Stimulated activated CD4-positive, alpha-beta T cell treated with anti-CD3 and anti-CD28 coated beads, Interleukin-1b, Interleukin-23, amount 100 ng/mL, for 48 hours (primary cell): ENCODE measurements around the gene SLC6A11.

Source experiments
- DNase-seq: peaks from one replicate; pipeline ENCODE4 v3.0.0-alpha.2; 2020

SLC6A11 gene

DNA sequence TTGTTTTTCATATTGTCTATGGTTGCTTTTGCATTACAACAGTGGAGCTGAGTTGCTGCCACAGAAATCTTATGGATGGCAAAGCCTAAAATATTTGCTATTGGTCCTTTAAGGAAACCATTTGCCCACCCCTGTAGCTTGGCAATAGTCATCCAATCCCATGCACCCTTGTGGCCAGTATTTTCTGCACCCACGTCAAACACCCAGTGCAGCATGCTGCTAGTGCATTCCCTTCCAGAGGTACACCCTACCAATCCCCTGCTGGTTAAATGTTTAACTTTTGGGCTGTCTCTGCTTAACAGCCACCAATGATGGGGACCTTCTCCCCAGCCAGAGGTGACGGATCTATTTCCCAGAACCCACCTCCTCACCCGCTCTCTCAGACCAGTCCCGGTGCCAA, 23.8 kb upstream of the SLC6A11 start:
- no peak for DNase-seq

DNA sequence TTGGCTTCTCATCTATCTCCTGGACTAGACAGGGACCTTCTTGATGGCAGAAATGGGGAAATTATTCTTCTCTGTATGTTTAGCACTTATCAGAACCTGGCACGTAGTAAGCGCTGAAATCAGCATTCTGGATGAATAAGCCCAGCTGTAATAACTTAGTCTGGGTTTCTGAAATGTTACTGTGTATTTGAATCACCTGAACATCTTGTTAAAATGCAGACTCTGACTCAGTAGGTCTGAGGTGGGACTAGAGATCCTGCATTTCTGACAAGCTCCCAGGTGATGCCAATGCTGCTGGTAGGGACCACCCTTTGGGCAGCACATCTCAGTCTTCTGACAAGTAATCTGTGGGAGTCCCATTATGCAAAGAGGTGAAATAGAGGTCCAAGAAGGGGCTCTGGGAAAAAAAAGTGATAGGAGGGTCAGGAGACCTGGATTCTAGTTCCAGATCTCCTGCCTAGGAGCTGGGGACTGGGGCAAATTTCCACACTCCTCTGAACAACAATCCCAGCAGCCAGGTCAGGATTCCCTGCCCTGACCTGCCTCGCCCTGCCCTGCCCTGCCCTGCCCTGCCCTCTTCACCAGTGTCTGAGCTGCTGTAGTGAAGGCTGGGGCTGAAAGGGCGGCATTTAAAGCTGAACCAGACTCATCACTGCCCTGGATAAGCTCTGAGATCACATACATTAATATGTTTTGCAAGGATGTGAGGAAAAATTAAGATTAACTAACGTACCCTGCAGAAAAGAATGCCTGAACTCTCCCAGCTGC, 17.2 kb upstream of the SLC6A11 start:
- DNase-seq: no peak

DNA sequence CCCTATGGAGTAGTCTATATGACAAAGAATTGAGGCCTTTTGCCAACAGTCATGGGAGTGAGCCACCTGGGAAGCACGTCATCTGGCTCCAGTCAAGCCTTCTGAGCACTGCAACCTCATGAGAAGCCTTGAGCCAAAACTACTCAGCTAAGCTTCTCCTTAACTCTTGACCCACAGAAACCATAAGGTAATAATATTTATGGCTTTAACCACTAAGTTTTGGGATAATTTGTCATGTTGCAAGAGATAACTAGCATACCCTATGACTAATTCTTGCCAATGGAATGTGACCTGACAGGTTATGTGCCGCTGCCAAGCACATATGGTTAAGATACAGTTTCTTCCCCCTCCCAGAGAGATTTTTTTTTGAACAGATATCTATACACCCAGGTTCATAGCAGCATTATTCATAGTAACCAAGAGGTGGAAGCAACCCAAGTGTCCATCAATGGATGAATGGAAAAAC, 11.8 kb upstream of the SLC6A11 start:
- DNase-seq: no peak

DNA sequence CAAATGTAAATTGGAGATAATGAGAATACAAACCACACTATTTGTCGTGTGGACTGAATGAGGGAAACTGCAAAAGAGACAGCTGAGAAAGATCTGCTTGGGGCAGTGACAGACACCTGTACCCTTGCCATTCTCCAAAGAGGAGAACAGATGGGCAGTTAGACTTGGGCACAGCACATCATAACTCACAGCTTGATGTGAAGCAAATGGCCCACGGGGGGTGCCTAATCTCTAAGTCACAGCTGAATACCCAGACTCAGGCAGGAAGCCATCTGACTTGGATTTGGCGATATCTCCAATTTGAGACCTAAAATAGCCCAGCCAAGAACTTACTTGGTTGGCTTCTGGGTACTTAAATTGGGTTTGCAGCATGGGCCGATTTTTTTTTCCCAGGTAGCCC, 10.0 kb upstream of the SLC6A11 start:
- no peak for DNase-seq

DNA sequence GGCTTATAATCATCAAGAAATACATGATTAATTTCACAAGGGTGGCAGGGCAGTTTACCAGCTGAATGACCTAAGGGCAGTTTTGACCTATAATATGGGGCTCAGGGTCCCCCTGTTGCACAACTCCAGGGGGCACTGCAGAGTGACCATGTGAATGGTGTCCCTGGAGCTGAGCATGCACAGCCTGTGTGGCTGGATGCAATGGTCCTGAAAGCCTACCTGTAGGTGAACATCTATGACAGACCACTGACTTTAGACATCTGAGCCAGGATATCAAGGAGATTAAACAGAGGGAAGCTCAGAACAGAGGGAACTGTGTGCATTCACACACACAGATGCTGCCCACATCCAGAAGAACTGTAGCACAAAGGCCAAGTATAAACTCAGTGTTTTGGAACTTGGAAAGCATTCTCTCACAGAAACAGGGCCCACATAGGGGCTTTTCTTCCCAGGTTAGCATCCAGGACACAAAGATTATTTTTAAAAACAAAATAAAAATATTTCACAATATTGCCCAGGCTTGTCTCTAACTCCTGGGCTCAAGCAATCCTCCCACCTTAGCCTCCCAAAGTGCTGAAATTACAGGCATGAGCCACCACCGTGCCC, 7.8 kb upstream of the SLC6A11 start:
- no peak for DNase-seq

DNA sequence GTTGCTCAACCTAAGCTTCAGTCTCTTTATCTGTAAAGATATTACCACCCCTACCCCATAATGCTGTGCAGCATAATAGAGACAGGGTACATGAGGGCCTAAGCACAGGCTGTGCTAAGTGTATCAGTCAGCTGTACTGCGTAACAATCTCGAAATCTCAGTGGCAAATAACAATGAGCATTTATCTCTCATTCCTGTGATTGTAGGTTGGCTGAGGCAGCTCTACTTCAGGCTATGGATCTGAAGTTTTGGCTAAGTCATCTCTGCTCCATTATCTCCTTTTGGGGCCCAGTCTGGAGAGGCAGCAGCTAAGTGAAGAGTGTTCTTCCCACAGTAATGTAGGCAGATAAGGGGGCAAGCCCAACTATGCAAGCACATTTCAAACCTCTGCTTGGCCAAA, 7.1 kb upstream of the SLC6A11 start:
- no peak for DNase-seq

DNA sequence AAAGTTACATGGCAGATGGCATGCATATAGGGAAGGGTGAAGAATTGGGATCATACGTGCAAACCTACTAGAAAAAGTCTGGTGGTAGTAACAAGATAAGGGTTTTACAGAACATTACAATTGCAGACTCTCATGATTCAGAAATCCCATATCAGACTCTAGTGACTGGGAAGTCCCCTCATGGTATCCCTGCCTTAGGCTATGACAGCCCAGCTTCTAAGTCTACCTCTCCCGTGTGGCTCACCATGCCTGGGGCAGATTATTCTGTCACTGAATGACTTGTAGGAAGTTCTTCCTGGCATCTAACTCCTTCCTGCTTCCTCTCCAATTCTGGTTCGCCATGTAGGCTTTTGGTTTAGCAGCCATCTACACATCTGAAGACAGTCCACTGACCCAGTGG, 5.7 kb upstream of the SLC6A11 start:
- DNase-seq: no peak

DNA sequence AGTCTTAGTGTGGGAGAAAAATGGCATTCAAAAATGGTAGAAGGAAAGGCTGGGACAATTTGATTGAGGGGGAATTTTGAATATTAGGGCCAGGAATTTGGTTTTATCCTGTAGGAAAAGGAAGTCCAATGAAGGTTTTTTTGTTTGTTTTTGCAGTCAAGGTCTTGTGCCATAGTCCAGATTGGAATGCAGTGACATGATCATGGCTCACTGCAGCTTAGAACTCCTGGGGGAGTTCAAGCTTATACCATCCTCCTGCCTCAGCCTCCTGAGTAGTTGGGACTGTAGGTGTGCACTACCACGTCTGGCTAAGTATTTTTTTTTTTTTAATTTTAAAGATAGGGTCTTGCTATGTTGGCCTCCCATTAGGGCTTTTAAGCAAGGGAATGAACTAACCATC, 2.6 kb upstream of the SLC6A11 start:
- DNase-seq: no peak

DNA sequence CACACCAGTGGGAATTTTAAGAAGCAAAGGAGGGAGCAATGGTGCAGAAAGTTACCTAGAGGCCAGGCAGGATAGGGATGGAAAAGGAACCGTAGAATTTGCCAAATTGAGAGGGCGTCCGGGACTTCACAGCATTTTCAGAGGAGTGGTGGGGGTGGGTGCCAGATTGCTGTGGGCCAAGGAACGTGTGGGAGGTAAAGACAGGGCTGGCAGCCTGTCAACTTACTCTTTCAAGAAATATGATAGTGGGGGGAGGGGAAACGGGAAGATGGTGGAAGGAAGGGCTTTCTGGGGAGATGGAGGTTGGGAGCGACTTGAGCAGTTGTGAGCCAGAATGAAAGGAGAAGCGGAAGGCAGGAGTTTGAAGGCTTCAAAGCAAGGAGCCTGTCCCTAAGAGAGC, 1.4 kb upstream of the SLC6A11 start:
- no peak for DNase-seq

DNA sequence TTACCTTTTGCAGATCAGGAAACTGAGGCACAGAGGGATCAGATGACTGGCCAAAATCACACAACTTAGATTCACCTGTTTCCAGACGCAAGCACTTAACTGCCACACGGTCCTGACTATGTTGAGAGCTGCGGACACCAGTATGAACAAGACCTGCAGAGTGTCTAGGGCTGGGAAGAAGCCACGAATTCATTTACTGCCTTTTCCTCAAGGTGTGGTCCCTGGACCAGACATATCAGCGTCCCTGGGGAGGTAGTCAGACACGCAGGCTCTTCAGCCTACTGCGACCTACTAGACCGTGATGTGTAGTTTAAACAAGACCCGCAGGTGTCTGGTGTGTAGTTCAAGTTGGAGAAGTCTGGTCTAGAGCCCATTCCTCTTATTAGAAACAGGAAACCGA, 541 bp upstream of the SLC6A11 start:
- DNase-seq: no peak

DNA sequence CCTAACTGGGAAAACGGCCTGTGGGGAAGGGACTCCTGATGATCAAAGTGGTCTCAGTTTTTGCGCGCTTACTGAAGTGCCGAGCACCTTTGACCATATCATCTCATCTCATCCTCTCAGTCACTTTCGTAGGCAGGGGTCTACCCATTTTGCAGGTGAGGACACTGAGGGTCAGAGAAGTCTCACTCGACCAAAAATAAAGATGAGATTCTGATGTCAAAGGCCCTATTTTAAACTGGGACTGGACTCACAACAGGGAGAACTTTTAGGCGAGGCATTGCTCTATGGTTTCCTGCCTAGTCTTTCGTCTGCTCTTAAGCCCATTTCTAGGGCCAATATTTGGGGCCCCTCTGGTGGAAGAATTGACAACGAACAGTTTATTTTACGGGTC, 830 bp downstream of the SLC6A11 start:
- DNase-seq: no peak

DNA sequence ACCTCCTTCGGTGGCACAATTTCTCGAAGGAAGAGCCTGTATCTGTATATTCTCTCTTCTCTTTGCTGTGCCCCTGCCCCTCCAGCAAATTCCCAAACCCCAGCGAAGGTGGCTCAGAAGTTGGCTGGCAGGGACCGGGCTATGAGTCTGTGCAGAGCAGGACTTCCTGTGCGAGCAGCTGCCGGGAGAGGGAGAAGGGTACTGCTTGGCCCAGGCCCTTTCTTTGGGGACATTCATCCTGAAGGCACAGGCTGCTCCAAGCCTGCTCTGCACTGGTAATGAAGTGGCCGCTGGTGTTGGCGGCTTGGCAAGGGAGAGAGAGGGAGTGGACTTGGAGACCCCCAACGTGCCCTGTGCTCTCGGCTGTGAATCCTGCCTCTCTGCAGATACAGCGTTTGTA, 1.5 kb downstream of the SLC6A11 start:
- no peak for DNase-seq

DNA sequence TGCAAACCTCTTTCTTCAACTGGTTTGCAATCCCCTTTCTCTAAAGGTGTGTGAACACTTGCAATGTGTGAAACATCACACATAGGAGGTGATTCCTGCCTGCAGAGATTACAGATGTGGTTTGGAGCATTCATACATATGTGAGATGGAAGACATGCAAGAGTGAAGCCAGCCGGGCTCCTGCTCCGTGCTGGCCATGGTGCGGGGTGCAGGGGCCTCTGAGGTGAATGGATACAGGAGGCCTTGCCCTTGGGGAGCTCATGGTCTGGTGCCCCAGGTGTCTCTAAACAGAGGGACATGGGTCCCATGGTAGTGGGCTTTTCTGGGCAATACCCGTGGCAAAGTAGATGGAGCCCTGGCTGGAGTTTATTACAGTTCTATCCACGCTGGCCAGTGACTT, 6.0 kb downstream of the SLC6A11 start:
- no peak for DNase-seq

DNA sequence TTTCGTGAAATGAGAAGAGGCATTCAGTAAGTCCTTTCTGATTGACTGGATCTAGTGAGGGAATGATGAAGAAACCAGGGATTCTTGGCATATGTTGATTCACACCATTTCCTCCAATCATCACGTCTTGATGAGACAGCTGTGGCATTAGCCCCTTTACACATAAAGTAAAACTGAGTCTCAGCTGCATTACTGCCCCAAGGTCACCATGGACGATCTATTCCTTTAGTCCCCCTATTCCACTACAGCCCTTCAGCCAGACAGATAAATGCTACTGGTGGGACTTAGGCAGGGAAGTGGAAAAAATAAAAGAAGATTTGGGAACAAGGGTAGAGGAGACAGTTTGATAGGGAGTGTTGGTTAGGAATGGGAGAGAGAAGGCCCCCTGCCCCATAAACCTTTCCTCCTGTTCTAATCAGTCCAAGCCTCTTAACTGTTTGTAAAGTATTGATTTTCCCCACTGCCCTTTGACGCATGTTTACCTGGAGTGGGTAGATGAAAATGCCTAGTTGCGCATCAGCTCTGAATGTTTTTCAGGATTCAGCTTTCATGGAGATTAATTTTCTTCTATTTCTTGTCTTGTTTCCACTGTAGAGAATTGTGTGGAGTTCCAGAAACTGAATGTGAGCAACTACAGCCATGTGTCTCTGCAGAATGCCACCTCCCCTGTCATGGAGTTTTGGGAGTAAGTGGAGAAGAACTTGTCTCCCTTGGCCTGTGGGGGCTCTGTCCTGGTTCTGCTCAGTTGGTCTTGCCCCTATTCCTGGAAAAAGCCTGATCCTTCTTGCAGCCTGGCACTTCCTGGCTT, 6.9 kb downstream of the SLC6A11 start:
- no peak for DNase-seq

DNA sequence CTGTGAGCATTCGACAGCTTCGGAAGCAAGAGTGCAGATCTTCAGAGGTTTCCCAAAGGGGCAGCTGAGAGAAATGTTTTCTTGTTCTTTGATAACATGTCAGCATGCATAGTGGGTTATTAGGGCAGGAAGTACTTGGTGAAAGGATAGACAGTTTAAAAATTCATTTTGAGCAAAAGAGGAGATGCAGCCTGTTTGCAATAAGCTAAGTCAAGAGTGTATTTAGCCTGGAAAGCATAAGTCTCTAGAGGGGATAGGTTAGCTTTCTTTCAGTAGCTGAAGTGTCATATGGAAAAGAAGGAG, 7.4 kb downstream of the SLC6A11 start:
- no peak for DNase-seq

DNA sequence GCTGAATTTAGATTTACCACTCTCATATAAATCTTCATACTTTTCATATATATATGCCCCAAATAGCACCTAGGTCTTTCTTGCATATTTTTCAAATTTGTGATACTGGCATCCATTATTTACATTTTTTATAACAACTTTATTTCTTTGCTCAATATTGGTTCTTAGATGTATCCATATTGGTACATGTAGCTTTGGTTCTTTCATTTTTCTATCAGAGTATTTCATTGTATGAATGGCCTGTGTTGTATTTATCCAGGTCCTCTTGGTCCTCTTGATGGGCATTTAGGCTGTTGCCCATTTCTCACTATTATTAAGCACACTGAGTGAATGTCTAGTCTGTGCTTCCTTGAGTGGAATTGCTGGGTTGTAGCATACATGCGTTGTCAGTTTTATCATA, 8.4 kb downstream of the SLC6A11 start:
- DNase-seq: no peak

DNA sequence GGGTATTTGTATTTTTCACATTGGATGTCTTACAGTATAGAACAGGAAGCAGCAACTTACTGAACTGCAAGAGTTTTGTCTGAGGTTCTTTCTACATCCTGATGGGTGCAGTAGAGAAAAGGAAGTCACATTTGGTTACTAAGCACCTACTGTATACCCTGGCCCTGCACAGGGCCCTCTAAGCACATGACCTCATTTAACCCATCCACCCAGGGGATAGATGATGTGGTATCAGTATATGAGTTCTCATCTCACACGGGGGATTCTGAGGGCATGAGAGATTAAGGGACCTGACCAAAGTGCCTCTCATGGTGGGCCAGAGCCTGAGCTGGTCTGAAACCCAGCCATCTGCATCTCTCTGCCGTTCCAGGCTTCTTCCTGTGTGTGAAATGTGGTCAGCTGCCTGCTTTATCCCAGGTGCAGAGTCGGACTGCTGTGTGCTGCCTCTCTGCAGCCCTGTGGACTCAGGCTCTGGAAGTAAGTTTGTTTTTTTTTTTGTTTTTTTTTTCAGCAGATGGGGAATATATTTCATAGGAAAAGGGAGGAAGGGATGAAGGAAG, 17.9 kb downstream of the SLC6A11 start:
- no peak for DNase-seq

DNA sequence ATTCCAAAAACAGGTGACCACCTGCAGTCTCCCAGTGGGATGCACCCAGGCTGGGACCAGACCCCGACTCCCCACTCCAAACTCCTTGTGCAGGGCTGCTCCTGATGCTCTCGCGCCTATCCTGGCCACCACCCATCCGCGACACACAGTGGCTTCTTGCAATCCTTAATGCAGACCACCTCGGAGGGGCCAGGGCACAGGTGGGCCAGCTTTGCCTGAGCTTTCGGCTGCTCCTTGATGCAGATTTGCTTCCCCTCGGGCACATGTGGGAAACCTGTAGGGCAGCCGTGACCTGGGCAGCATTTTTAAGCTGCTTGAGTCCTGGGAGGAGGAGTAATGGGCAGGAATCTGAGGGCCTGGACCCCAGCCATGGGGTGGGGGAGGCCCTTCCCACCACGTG, 18.9 kb downstream of the SLC6A11 start:
- no peak for DNase-seq

DNA sequence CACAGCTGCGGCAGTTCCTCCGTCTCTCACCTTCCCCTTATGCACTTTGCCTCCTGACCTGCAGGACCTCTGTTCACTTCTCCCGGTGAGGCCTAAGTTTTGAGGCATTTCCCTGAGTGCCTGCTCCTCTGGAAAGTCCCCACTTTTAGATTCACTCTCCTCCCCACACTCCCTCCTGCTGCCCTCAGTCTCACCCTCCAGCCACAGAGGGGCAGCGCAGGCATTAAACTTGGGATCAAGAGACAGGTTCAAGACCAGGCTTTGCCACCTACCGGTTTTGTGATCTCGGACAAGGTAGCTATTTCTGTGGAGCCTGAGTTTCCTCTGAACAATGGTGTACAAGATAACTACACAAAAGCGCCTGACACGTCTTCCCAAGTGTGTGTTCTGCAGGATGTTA, 19.4 kb downstream of the SLC6A11 start:
- no peak for DNase-seq

DNA sequence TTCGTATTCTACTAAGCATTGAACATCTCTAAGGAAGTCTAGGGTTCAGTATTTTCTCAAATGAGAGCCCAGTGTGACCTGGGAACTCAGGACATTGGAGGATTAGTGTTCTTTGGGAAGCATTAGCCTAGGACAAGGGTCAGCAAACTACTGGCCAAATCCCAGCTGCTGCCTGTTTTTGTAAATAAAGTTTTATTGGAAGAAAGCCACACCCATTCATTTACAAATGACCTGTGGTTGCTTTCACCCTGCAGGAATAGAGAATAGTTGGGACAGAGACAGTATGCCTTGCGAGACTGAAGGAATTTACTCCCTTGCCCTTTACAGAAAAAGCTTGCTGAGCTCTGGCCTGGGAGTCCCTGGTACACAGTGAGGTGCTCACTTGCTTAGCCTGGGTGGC, 20.6 kb downstream of the SLC6A11 start:
- DNase-seq: no peak

DNA sequence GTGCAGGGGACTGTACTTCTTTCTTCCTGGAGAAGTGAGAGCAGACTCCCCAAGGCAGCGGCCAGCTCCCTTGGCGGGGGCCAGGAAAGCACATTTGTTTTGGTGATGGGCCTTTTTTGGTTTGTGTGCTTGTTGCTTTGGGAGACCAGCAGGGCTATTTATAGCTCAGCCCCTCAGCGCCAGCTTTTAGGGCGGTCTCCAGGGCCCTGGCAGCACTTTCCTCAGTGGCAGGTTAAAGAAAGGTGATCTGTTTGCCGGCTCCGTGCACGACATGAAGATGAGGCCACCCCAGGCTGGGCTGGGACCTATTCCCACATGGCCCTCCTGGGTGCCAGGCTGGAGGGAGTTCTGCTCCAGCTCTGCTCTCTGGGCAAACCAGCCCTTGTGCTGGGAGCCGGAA, 21.8 kb downstream of the SLC6A11 start:
- no peak for DNase-seq

DNA sequence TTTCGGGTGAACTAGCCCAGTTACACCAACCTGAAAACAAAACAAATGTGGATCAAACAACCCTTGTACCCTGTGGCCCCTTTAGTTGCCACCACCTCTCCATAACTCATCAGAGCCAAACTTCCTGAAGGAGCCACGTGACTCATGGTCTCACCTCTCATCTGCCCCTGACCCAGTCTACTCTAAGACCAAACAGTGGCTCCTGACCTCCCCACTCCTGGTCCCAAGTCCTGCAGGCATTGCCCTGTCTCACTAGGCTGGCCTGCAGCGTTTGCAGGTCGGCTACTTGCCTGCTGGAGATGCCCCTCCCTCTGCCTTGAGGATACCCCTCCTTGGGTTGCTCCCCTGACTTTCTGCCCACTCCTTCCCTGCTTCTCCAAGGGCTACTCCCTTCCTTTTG, 23.1 kb downstream of the SLC6A11 start:
- no peak for DNase-seq

DNA sequence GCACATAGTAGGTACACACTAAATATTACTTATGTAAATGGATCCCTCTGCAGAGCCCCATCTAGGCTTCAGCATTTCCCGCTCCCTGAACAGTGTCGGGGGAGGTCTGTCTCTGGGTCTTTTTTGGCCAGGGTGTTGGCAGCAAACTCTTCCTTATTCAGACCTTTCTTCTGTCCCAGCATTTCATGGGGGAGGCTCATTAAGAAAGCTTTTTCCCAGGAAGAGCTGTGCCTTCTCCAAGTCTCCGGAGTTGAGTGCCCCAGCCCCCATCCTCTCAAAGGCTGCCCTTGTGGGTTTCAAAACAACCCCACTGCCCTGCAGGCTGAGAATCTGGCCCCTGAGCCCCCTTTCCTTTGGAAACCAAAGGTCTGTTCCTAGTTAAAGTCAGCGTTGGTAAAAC, 25.1 kb downstream of the SLC6A11 start:
- DNase-seq: no peak

DNA sequence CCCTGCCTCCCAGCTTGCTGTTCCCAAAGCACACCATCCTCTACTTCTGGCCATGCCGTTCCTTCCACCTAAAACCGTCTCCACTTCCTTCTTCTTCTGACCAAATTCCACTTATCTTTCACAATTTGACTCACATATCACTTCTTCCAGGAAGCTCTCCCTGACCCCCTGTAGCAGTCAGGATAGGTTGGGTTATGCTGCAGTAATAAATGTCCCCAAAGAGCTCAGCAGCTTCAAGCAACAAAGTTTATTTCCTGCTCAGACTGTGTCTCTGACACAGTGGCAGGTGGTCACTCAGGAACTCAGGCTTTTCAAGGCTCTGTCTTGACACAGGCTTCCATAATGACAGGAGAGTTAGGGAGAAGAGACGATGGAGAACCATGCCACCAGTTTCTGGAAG, 27.4 kb downstream of the SLC6A11 start:
- no peak for DNase-seq
